ENCODE measurements around the gene LRRC32. TPM values are rescaled to one million over a fixed set of nuclear protein-coding genes. Genes with fewer than 3 reads are reported as not detected.

LRRC32 gene
- total and polyA plus RNA-seq, 9 of the 15 experiments (the other 6 are each of a cell fraction or from before 2014, with no cell fraction given) = 0.10 to 0.50 (median 0.19) TPM; not detected in 5

- Histone ChIP-seq H3K9ac (ENCODE audit: insufficient read depth in 1 of 2, low read depth in 2 of 2, low read length in 2 of 2) (peak overlapping the region in 1 of 2 experiments; percentile 3; a peak in 1 of 4 replicates), H3K4me2 (ENCODE audit: insufficient read depth, low read length) (no peak overlapping the region; the same call in 1 of the 2 replicates), H3K9me3 (replicated peaks; ENCODE audit: control insufficient read depth, insufficient read depth, low read depth, low read length) (no peaks in the 10 kb centered on the region), H4K20me1 (replicated peaks; ENCODE audit: control insufficient read depth, insufficient read depth, low read length) (no peaks in the 10 kb centered on the region), H3K27me3 (ENCODE audit: control insufficient read depth in 2 of 2, insufficient read depth in 2 of 2, low read length in 2 of 2) (no peaks in the 10 kb centered on the region), H3K27ac (ENCODE audit: extremely low read depth, low read depth, low read length) (no peak overlapping the region; the same call in 2 of the 3 replicates), H3K4me3 (no peak overlapping the region), H3K36me3 (ENCODE audit: control insufficient read depth, insufficient read depth, low read length) (no peaks in the 10 kb centered on the region), H2AFZ (ENCODE audit: low read depth, low read length) (peak overlapping the region; percentile 41; the same call in 1 of the 2 replicates), H3K79me2 (ENCODE audit: control insufficient read depth, insufficient read depth, low read length) (no peaks in the 10 kb centered on the region), H3K4me1 (replicated peaks in 1 of 2; ENCODE audit: control insufficient read depth in 2 of 2, insufficient read depth in 2 of 2, low read length in 2 of 2) (peaks cover 54 to 56% of the 10 kb centered on the region in 2 experiments), H3K9me1 (ENCODE audit: control insufficient read depth, insufficient read depth, low read length) (peaks cover 3% of the 10 kb centered on the region)
- peak; percentile 22; the same call in 2 of the 3 replicates for ATAC-seq
- POLR2A ChIA-PET = no interaction called here
- CTCF ChIA-PET (ENCODE audit: low intra/inter-chr PET ratio) = interaction anchor here (0.8 kb wide), 1 partner anchor 220 kb away, joined by 3 read pairs; no protein-coding TSS in a partner anchor
- in situ Hi-C loops (cut with MboI) (no loop called here), intact Hi-C loops (cut with micrococcal nuclease) (loop anchor here (1.0 kb wide), 1 partner anchor 36 kb away; no protein-coding TSS in a partner anchor)
- whole genome bisulfite sequencing (ENCODE audit: insufficient coverage, low coverage, missing lambda C conversion rate) = 42% methylated on average over 16 of the region's 17 CpGs
- FAIRE-seq = peak; percentile 65
- DNase-seq (ENCODE audit: extremely low read depth in 1 of 4, low spot score in 3 of 4) = peak; percentile 53 to 82 (median 56)
- BruUV-seq (replicated peaks) = no TSS peak
- peak; percentile 71; the same call in 1 of the 2 replicates for TF ChIP-seq ZNF592 (IDR thresholded peaks at IDR 0.05)
- TF ChIP-seq REST (IDR thresholded peaks at IDR 0.05; ENCODE audit: borderline replicate concordance) = peak; percentile 53; the same call in 1 of the 2 replicates
- no peak for TF ChIP-seq REST (CRISPR knock-in tag; IDR thresholded peaks at IDR 0.05; ENCODE audit: low read depth)
Measured at GRCh38 chr11:76698321-76699043, 27.9 kb upstream of the LRRC32 start.
